ENCODE results near the gene FFAR4.

The FFAR4 gene

DNA sequence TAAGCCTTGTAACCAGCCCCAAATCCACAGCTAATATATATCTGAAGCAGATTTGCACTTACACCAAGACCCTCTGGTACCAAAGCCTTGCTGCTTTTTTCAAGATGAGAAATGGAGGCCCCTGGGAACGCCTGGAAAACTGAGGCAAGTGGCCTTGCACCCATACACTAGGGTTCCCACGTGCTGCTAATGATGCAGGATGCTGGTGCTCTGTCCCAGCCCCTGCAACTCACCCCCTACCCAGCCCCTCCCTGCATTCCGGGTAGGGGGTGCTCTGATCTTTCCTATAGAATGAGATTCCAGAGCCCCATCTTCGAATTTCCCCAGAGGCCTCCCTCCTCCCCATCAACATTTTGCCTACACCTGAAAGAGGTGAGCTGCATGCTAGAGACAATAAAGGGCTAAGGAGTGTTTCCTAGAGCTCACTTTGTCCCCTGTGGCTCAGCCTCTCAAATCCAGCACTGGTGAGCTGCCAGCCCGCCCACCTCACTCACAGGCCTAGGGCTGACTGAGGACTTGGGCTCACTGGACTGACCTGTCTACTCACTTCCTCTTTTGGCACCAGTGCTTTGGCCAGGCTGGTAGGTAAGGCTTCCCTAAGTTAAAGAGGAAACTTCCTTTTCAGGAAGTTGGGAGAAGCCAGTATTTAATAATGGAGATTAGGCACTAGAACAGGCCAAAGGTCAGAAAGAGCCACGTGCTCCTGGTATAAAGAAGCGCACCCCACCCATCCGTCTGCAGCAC lies 24.8 kb downstream of the FFAR4 start:
- Histone ChIP-seq H2BK120ac (ENCODE audit: low read depth, low read length) (no peak overlapping the region), H3K18ac (ENCODE audit: low read length) (no peak overlapping the region), H3K4me2 (ENCODE audit: low read length) (no peak overlapping the region), H3K56ac (ENCODE audit: low read length) (no peak overlapping the region), H3K4me1 (ENCODE audit: control insufficient read depth, low read depth, low read length) (no peaks in the 10 kb centered on the region), H3K4me3 (ENCODE audit: low read length) (no peak overlapping the region), H3K23ac (ENCODE audit: low read length) (no peak overlapping the region), H2BK5ac (ENCODE audit: low read length) (no peak overlapping the region), H4K5ac (ENCODE audit: low read length) (no peak overlapping the region), H3K36me3 (ENCODE audit: control insufficient read depth, insufficient read depth, low read length) (no peaks in the 10 kb centered on the region), H2AK5ac (ENCODE audit: low read length) (no peak overlapping the region), H3K79me1 (ENCODE audit: low read length) (no peaks in the 10 kb centered on the region), H3K4ac (ENCODE audit: low read depth, low read length) (no peak overlapping the region), H3K79me2 (ENCODE audit: control insufficient read depth, insufficient read depth, low read length) (no peaks in the 10 kb centered on the region), H3K9ac (ENCODE audit: low read length) (no peak overlapping the region), H2BK15ac (replicated peaks; ENCODE audit: low read depth) (no peak overlapping the region), H3K27ac (ENCODE audit: low read depth, low read length) (no peak overlapping the region), H4K8ac (ENCODE audit: low read depth, low read length) (no peak overlapping the region), H3K27me3 (ENCODE audit: insufficient read depth, low read length, poor library complexity) (no peaks in the 10 kb centered on the region)
- no peak for DNase-seq
- WGBS (ENCODE audit: extremely low coverage, insufficient coverage, low lambda C conversion rate) = no CpG with 5 or more reads among the region's 8 CpGs

- DNase-seq = no peak
- Histone ChIP-seq H3K18ac (ENCODE audit: low read length) (no peak overlapping the region), H2BK120ac (ENCODE audit: low read depth, low read length) (no peak overlapping the region), H2BK5ac (ENCODE audit: low read length) (no peak overlapping the region), H3K4me2 (ENCODE audit: low read length) (no peak overlapping the region), H3K4me1 (ENCODE audit: control insufficient read depth, low read depth, low read length) (no peaks in the 10 kb centered on the region), H3K36me3 (ENCODE audit: control insufficient read depth, insufficient read depth, low read length) (no peaks in the 10 kb centered on the region), H3K4ac (ENCODE audit: low read depth, low read length) (no peak overlapping the region), H3K79me1 (ENCODE audit: low read length) (no peaks in the 10 kb centered on the region), H2AK5ac (ENCODE audit: low read length) (no peak overlapping the region), H3K27ac (ENCODE audit: low read depth, low read length) (no peak overlapping the region), H3K56ac (ENCODE audit: low read length) (no peak overlapping the region), H4K5ac (ENCODE audit: low read length) (no peak overlapping the region), H3K79me2 (ENCODE audit: control insufficient read depth, insufficient read depth, low read length) (no peaks in the 10 kb centered on the region), H3K27me3 (ENCODE audit: insufficient read depth, low read length, poor library complexity) (no peaks in the 10 kb centered on the region), H4K8ac (ENCODE audit: low read depth, low read length) (no peak overlapping the region), H2BK15ac (replicated peaks; ENCODE audit: low read depth) (no peak overlapping the region), H3K9ac (ENCODE audit: low read length) (no peak overlapping the region), H3K23ac (ENCODE audit: low read length) (no peak overlapping the region), H3K4me3 (ENCODE audit: low read length) (no peak overlapping the region)
- no CpG with 5 or more reads among the region's 4 CpGs for WGBS (ENCODE audit: extremely low coverage, insufficient coverage, low lambda C conversion rate)
Observed at GRCh38 chr10:93593254-93593653, 26.8 kb downstream of the FFAR4 start.

GRCh38 chr10:93593749-93594148 lies 27.3 kb downstream of the FFAR4 start:
- no peak for DNase-seq
- no peaks in the 10 kb centered on the region for H3K79me2 ChIP-seq (ENCODE audit: control insufficient read depth, insufficient read depth, low read length)

GRCh38 chr10:93594518-93594917 lies 28.1 kb downstream of the FFAR4 start:
- H2BK5ac ChIP-seq (ENCODE audit: low read length) = no peak overlapping the region
- H3K4me2 ChIP-seq (ENCODE audit: low read length) = no peak overlapping the region
- H3K4me1 ChIP-seq (ENCODE audit: control insufficient read depth, low read depth, low read length) = no peaks in the 10 kb centered on the region
- H4K8ac ChIP-seq (ENCODE audit: low read depth, low read length) = no peak overlapping the region
- no peak overlapping the region for H2AK5ac ChIP-seq (ENCODE audit: low read length)
- no peak overlapping the region for H2BK120ac ChIP-seq (ENCODE audit: low read depth, low read length)
- WGBS (ENCODE audit: extremely low coverage, insufficient coverage, low lambda C conversion rate) = 100% methylated on average over 1 of the region's 7 CpGs
- no peak overlapping the region for H2BK15ac ChIP-seq (replicated peaks; ENCODE audit: low read depth)
- no peak overlapping the region for H3K23ac ChIP-seq (ENCODE audit: low read length)
- no peak overlapping the region for H3K27ac ChIP-seq (ENCODE audit: low read depth, low read length)
- H3K9ac ChIP-seq (ENCODE audit: low read length) = no peak overlapping the region
- H3K79me1 ChIP-seq (ENCODE audit: low read length) = no peaks in the 10 kb centered on the region
- no peak for DNase-seq
- H3K56ac ChIP-seq (ENCODE audit: low read length) = no peak overlapping the region
- H3K36me3 ChIP-seq (ENCODE audit: control insufficient read depth, insufficient read depth, low read length) = no peaks in the 10 kb centered on the region
- H3K18ac ChIP-seq (ENCODE audit: low read length) = no peak overlapping the region
- no peaks in the 10 kb centered on the region for H3K27me3 ChIP-seq (ENCODE audit: insufficient read depth, low read length, poor library complexity)
- no peak overlapping the region for H3K4ac ChIP-seq (ENCODE audit: low read depth, low read length)
- H4K5ac ChIP-seq (ENCODE audit: low read length) = no peak overlapping the region
- no peaks in the 10 kb centered on the region for H3K79me2 ChIP-seq (ENCODE audit: control insufficient read depth, insufficient read depth, low read length)
- no peak overlapping the region for H3K4me3 ChIP-seq (ENCODE audit: low read length)

More at GRCh38 chr10:93593749-93594148, 27.3 kb downstream of the FFAR4 start:
- no peaks in the 10 kb centered on the region for H3K4me1 ChIP-seq (ENCODE audit: control insufficient read depth, low read depth, low read length)
- H4K8ac ChIP-seq (ENCODE audit: low read depth, low read length) = no peak overlapping the region
- H3K4me2 ChIP-seq (ENCODE audit: low read length) = no peak overlapping the region
- H3K18ac ChIP-seq (ENCODE audit: low read length) = no peak overlapping the region
- H2BK15ac ChIP-seq (replicated peaks; ENCODE audit: low read depth) = no peak overlapping the region
- H3K27me3 ChIP-seq (ENCODE audit: insufficient read depth, low read length, poor library complexity) = no peaks in the 10 kb centered on the region
- no peaks in the 10 kb centered on the region for H3K79me1 ChIP-seq (ENCODE audit: low read length)
- no CpG with 5 or more reads among the region's 18 CpGs for WGBS (ENCODE audit: extremely low coverage, insufficient coverage, low lambda C conversion rate)
- no peak overlapping the region for H2AK5ac ChIP-seq (ENCODE audit: low read length)
- H3K56ac ChIP-seq (ENCODE audit: low read length) = no peak overlapping the region
- H4K5ac ChIP-seq (ENCODE audit: low read length) = no peak overlapping the region
- no peak overlapping the region for H3K4ac ChIP-seq (ENCODE audit: low read depth, low read length)
- no peak overlapping the region for H3K27ac ChIP-seq (ENCODE audit: low read depth, low read length)
- H2BK120ac ChIP-seq (ENCODE audit: low read depth, low read length) = no peak overlapping the region
- no peak overlapping the region for H3K23ac ChIP-seq (ENCODE audit: low read length)
- no peak overlapping the region for H2BK5ac ChIP-seq (ENCODE audit: low read length)
- no peak overlapping the region for H3K4me3 ChIP-seq (ENCODE audit: low read length)
- no peak overlapping the region for H3K9ac ChIP-seq (ENCODE audit: low read length)
- no peaks in the 10 kb centered on the region for H3K36me3 ChIP-seq (ENCODE audit: control insufficient read depth, insufficient read depth, low read length)

GRCh38 chr10:93595378-93596161 lies 29.1 kb downstream of the FFAR4 start:
- no peak for DNase-seq
- Histone ChIP-seq H3K23ac (ENCODE audit: low read length) (no peak overlapping the region), H3K56ac (ENCODE audit: low read length) (no peak overlapping the region), H3K9ac (ENCODE audit: low read length) (no peak overlapping the region), H3K79me2 (ENCODE audit: control insufficient read depth, insufficient read depth, low read length) (no peaks in the 10 kb centered on the region), H2BK15ac (replicated peaks; ENCODE audit: low read depth) (no peak overlapping the region), H2BK5ac (ENCODE audit: low read length) (no peak overlapping the region), H3K79me1 (ENCODE audit: low read length) (no peaks in the 10 kb centered on the region), H2AK5ac (ENCODE audit: low read length) (no peak overlapping the region), H3K4me3 (ENCODE audit: low read length) (no peak overlapping the region), H3K4me1 (ENCODE audit: control insufficient read depth, low read depth, low read length) (peaks cover 2% of the 10 kb centered on the region), H3K4ac (ENCODE audit: low read depth, low read length) (no peak overlapping the region), H3K27me3 (ENCODE audit: insufficient read depth, low read length, poor library complexity) (peaks cover 3% of the 10 kb centered on the region), H2BK120ac (ENCODE audit: low read depth, low read length) (no peak overlapping the region), H4K5ac (ENCODE audit: low read length) (no peak overlapping the region), H3K27ac (ENCODE audit: low read depth, low read length) (no peak overlapping the region), H3K4me2 (ENCODE audit: low read length) (no peak overlapping the region), H3K36me3 (ENCODE audit: control insufficient read depth, insufficient read depth, low read length) (no peaks in the 10 kb centered on the region), H4K8ac (ENCODE audit: low read depth, low read length) (no peak overlapping the region), H3K18ac (ENCODE audit: low read length) (no peak overlapping the region)
- WGBS (ENCODE audit: extremely low coverage, insufficient coverage, low lambda C conversion rate) = no CpG with 5 or more reads among the region's 5 CpGs
